Caco-2 (cell line): Measurements from ENCODE around the gene TPCN1. TPM values are rescaled to one million over a fixed set of nuclear protein-coding genes. Genes with fewer than 3 reads are reported as not detected.

Experiments used
- BruUV-seq: library from RNA; stranded (reverse); fragments of 400-500 nt; replicated peaks from 2 replicates; lab custom pipeline; 2021; lab: Mats Ljungman, UMichigan
- CTCF ChIA-PET: fragments of 300-600 bp; sonication (Branson Sonifier 250); formaldehyde crosslinking; loops from one replicate; lab custom pipeline; 2022; ENCODE audit warnings: antibody characterized with exemption; lab: Charles Lee
- POLR2A ChIA-PET: fragments of 300-600 bp; sonication (Branson Sonifier 250); formaldehyde crosslinking; loops from one replicate; lab custom pipeline; 2022; ENCODE audit warnings: antibody characterized with exemption; lab: Charles Lee
- DNase-seq, 2 experiments: peaks; one replicate each; pipeline versions ENCODE4 v3.0.0 to v3.0.0-alpha.2; 2020 to 2022
- H3K27me3 ChIP-seq: replicated peaks from 2 replicates; pipeline ENCODE4 v1.6.0; 2011; ENCODE audit warnings: low read length; ENCODE audit not compliant: control insufficient read depth, insufficient read depth
- H3K36me3 ChIP-seq: 2 replicates; pipeline ENCODE4 v1.5.1; 2011; ENCODE audit warnings: low read length; ENCODE audit not compliant: control insufficient read depth, insufficient read depth
- H3K4me1 ChIP-seq: fragments of 250-450 bp; sonication (Bioruptor Pico); 2 replicates; pipeline ENCODE4 v1.5.1; 2020; ENCODE audit warnings: mild to moderate bottlenecking
- H3K4me3 ChIP-seq: 2 replicates; pipeline ENCODE4 v1.5.1; 2011; ENCODE audit warnings: low read depth, mild to moderate bottlenecking, control low read depth, low read length
- H3K9me3 ChIP-seq: fragments of 250-450 bp; sonication (Bioruptor Pico); 2 replicates; pipeline ENCODE4 v1.5.1; 2020; ENCODE audit warnings: mild to moderate bottlenecking, moderate library complexity
- H3K27ac Mint-ChIP-seq: one replicate; pipeline ENCODE4 v1.8.0; 2022; ENCODE audit warnings: mixed read lengths; ENCODE audit not compliant: unreplicated experiment
- H3K27me3 Mint-ChIP-seq: one replicate; pipeline ENCODE4 v1.8.0; 2022; ENCODE audit warnings: mixed read lengths; ENCODE audit not compliant: insufficient read depth, unreplicated experiment
- H3K36me3 Mint-ChIP-seq: one replicate; pipeline ENCODE4 v1.8.0; 2022; ENCODE audit warnings: mild to moderate bottlenecking, mixed read lengths; ENCODE audit not compliant: insufficient read depth, unreplicated experiment
- H3K4me1 Mint-ChIP-seq: one replicate; pipeline ENCODE4 v1.8.0; 2022; ENCODE audit warnings: low read depth, mixed read lengths; ENCODE audit not compliant: unreplicated experiment
- H3K4me3 Mint-ChIP-seq: one replicate; pipeline ENCODE4 v1.8.0; 2022; ENCODE audit warnings: mild to moderate bottlenecking, moderate library complexity, mixed read lengths; ENCODE audit not compliant: unreplicated experiment
- H3K9me3 Mint-ChIP-seq: one replicate; pipeline ENCODE4 v1.8.0; 2022; ENCODE audit warnings: mixed read lengths; ENCODE audit not compliant: unreplicated experiment
- CTCF ChIP-seq, 2 experiments: fragments of 200-600 bp in 1 of 2; IDR thresholded peaks; 1 replicate in 1 of 2; 2 replicates in 1 of 2; pipeline versions ENCODE4 v1.5.1 to v1.8.0; 2011 to 2022; ENCODE audit warnings: antibody characterized with exemption in 1 of 2, control low read depth in 1 of 2, inconsistent platforms in 1 of 2, low read depth in 1 of 2, low read length in 1 of 2, mild to moderate bottlenecking in 1 of 2, moderate library complexity in 1 of 2; ENCODE audit not compliant: insufficient read depth in 1 of 2, severe bottlenecking in 1 of 2, unreplicated experiment in 1 of 2
- intact Hi-C: fragments of 100-400 bp; cut with micrococcal nuclease; formaldehyde crosslinking; loops from one replicate; pipeline ENCODE4 v1.10.0; 2022; ENCODE audit not compliant: unreplicated experiment
- total RNA-seq: library from RNA; stranded (reverse); gene quantifications from 2 replicates; pipeline ENCODE4 v1.2.3, GENCODE V29; 2022

Gene TPCN1
- total RNA-seq, 1 experiment from 2014 or later: 54.4 TPM

DNA sequence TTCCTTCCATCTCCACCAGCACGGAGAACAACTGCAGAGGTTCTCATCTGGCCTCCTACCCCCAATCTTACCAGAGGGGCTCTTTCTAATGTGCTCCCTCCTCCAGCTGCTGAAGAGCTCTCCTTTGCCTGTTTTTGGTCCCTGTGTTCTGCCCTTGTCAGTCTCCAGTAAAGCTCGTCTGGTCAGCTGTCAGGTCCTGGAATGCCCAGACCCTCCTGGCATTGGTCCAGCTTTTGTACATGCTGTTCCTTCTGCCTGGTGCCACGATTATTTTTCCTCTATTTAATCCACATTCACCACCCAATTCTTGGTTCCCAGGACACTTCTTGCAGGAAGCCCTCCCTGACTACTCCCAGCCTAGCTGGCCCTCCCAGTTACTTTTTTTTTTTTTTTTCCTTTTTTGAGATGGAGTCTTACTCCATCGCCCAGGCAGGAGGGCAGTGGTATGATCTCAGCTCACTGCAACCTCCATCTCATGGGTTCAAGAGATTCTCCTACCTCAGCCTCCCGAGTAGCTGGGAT is 107.2 kb downstream of the TPCN1 start:
- no TSS peak for BruUV-seq
- H3K36me3 Mint-ChIP-seq: peaks cover 4% of the 10 kb centered on the region

GRCh38 chr12:113329022-113329790 is 107.9 kb downstream of the TPCN1 start:
- Mint-ChIP-seq H3K9me3 (no peaks in the 10 kb centered on the region), H3K27me3 (no peaks in the 10 kb centered on the region), H3K4me1 (no peaks in the 10 kb centered on the region), H3K27ac (no peak overlapping the region), H3K4me3 (no peak overlapping the region), H3K36me3 (peaks cover 4% of the 10 kb centered on the region)
- Histone ChIP-seq H3K36me3 (no peaks in the 10 kb centered on the region), H3K27me3 (no peaks in the 10 kb centered on the region), H3K9me3 (no peaks in the 10 kb centered on the region), H3K4me1 (peaks cover 5% of the 10 kb centered on the region; the same call in 1 of the 2 replicates), H3K4me3 (no peak overlapping the region)
- no TSS peak for BruUV-seq
- POLR2A ChIA-PET: no interaction called here
- DNase-seq: no peak
- no peak for TF ChIP-seq CTCF (IDR thresholded peaks at IDR 0.05; ENCODE audit: insufficient read depth in 1 of 2, low read depth in 1 of 2, low read length in 1 of 2, severe bottlenecking in 1 of 2, unreplicated experiment in 1 of 2)
- CTCF ChIA-PET: no interaction called here
- intact Hi-C loops: no loop called here

More for the DNA sequence above, 107.2 kb downstream of the TPCN1 start:
- Histone ChIP-seq H3K27me3 (no peaks in the 10 kb centered on the region), H3K9me3 (no peaks in the 10 kb centered on the region), H3K4me3 (no peak overlapping the region), H3K36me3 (no peaks in the 10 kb centered on the region), H3K4me1 (no peaks in the 10 kb centered on the region)
- no peak overlapping the region for H3K4me3 Mint-ChIP-seq
- intact Hi-C loops: no loop called here
- no peak for TF ChIP-seq CTCF (IDR thresholded peaks at IDR 0.05; ENCODE audit: insufficient read depth in 1 of 2, low read depth in 1 of 2, low read length in 1 of 2, severe bottlenecking in 1 of 2, unreplicated experiment in 1 of 2)
- ChIA-PET CTCF (no interaction called here), POLR2A (no interaction called here)
- DNase-seq: no peak
- H3K4me1 Mint-ChIP-seq: no peaks in the 10 kb centered on the region
- H3K9me3 Mint-ChIP-seq: no peaks in the 10 kb centered on the region
- no peak overlapping the region for H3K27ac Mint-ChIP-seq
- H3K27me3 Mint-ChIP-seq: no peaks in the 10 kb centered on the region

GRCh38 chr12:113329791-113330417 is 108.6 kb downstream of the TPCN1 start:
- intact Hi-C loops: no loop called here
- no peaks in the 10 kb centered on the region for H3K36me3 ChIP-seq
- H3K4me1 ChIP-seq: peaks cover 5% of the 10 kb centered on the region; the same call in 1 of the 2 replicates
- H3K9me3 ChIP-seq: no peaks in the 10 kb centered on the region
- no peaks in the 10 kb centered on the region for H3K4me1 Mint-ChIP-seq
- ChIA-PET CTCF (no interaction called here), POLR2A (no interaction called here)
- TF ChIP-seq CTCF (IDR thresholded peaks at IDR 0.05; ENCODE audit: insufficient read depth in 1 of 2, low read depth in 1 of 2, low read length in 1 of 2, severe bottlenecking in 1 of 2, unreplicated experiment in 1 of 2): no peak
- no peaks in the 10 kb centered on the region for H3K27me3 Mint-ChIP-seq
- H3K27me3 ChIP-seq: no peaks in the 10 kb centered on the region
- no peak overlapping the region for H3K4me3 Mint-ChIP-seq
- BruUV-seq: no TSS peak
- no peak for DNase-seq
- H3K4me3 ChIP-seq: no peak overlapping the region
- no peaks in the 10 kb centered on the region for H3K9me3 Mint-ChIP-seq
- no peak overlapping the region for H3K27ac Mint-ChIP-seq
- H3K36me3 Mint-ChIP-seq: peaks cover 10% of the 10 kb centered on the region
